Stimulated activated CD4-positive, alpha-beta T cell treated with anti-CD3 and anti-CD28 coated beads, Interleukin-15, amount 100 ng/mL, for 48 hours (primary cell): ENCODE results near the gene ALKBH1.
"Not testable (repeated sequence)": the region's sequence is repeated elsewhere in the genome, so short reads cannot be mapped to it uniquely, and the experiment has no call there.

Experiments
- DNase-seq, 2 donors: peaks; one replicate each; pipeline ENCODE4 v3.0.0-alpha.2; 2020; ENCODE audit warnings: low read depth in 2 of 2

The ALKBH1 gene

GRCh38 chr14:77673193-77673592 lies 34.6 kb downstream of the ALKBH1 start:
- DNase-seq: no peak

GRCh38 chr14:77667331-77667730 lies 40.5 kb downstream of the ALKBH1 start:
- DNase-seq: no peak

- no peak for DNase-seq
These were observed 44.5 kb downstream of the ALKBH1 start for GRCh38 chr14:77663293-77663692.

- DNase-seq: not testable (repeated sequence)
These were observed 46.3 kb downstream of the ALKBH1 start for GRCh38 chr14:77661562-77661961.

GRCh38 chr14:77660754-77661153 lies 47.1 kb downstream of the ALKBH1 start:
- no peak for DNase-seq

GRCh38 chr14:77659831-77660230 lies 48.0 kb downstream of the ALKBH1 start:
- no peak for DNase-seq

GRCh38 chr14:77657280-77657679 lies 50.5 kb downstream of the ALKBH1 start:
- no peak for DNase-seq

GRCh38 chr14:77654001-77654441 lies 53.8 kb downstream of the ALKBH1 start:
- DNase-seq: no peak

GRCh38 chr14:77649326-77649725 lies 58.5 kb downstream of the ALKBH1 start:
- DNase-seq: no peak

- no peak for DNase-seq
These were observed 59.2 kb downstream of the ALKBH1 start for GRCh38 chr14:77648520-77649200.

GRCh38 chr14:77647853-77648252 lies 60.0 kb downstream of the ALKBH1 start:
- no peak for DNase-seq

- DNase-seq: no peak
These were observed 60.9 kb downstream of the ALKBH1 start for GRCh38 chr14:77646907-77647306.

- DNase-seq: no peak
These were observed 62.1 kb downstream of the ALKBH1 start for GRCh38 chr14:77645520-77646230.

- DNase-seq: no peak
These were observed 65.4 kb downstream of the ALKBH1 start for GRCh38 chr14:77642407-77642806.

- peak; percentile 55 to 63 for DNase-seq
These were observed 66.1 kb downstream of the ALKBH1 start for GRCh38 chr14:77641534-77642341.

- DNase-seq: no peak
These were observed 66.9 kb downstream of the ALKBH1 start for GRCh38 chr14:77640756-77641533.

GRCh38 chr14:77638771-77639171 lies 69.1 kb downstream of the ALKBH1 start:
- no peak for DNase-seq

- not testable (repeated sequence) for DNase-seq
These were observed 72.0 kb downstream of the ALKBH1 start for GRCh38 chr14:77635869-77636268.

- DNase-seq: not testable (repeated sequence)
These were observed 72.4 kb downstream of the ALKBH1 start for GRCh38 chr14:77635466-77635865.

GRCh38 chr14:77630111-77630510 lies 77.7 kb downstream of the ALKBH1 start:
- no peak for DNase-seq

GRCh38 chr14:77625360-77625759 lies 82.5 kb downstream of the ALKBH1 start:
- no peak for DNase-seq

- DNase-seq: no peak
These were observed 84.6 kb downstream of the ALKBH1 start for GRCh38 chr14:77623201-77623600.
